Central memory CD8-positive, alpha-beta T cell (primary cell): Measurements from ENCODE around the gene SRPRA.

Experiments
- ATAC-seq: fragments of 150-1000 bp; cut with Tn5 transposase; replicated peaks from 2 replicates; pipeline ENCODE4 v1.10.0; 2022; ENCODE audit warnings: mild to moderate bottlenecking, moderate FRiP score, moderate number of reproducible peaks; ENCODE audit not compliant: poor library complexity, severe bottlenecking; ENCODE audit errors: extremely low read depth
- DNase-seq, 2 donors: peaks; one replicate each; pipeline ENCODE4 v3.0.0; 2021; ENCODE audit warnings: low spot score in 2 of 2
- H3K27ac Mint-ChIP-seq: one replicate; pipeline ENCODE4 v1.8.0; 2022; ENCODE audit warnings: low read depth, mild to moderate bottlenecking, moderate library complexity, mixed read lengths
- H3K27me3 Mint-ChIP-seq: one replicate; pipeline ENCODE4 v1.8.0; 2022; ENCODE audit warnings: mixed read lengths
- H3K36me3 Mint-ChIP-seq: one replicate; pipeline ENCODE4 v1.8.0; 2022; ENCODE audit warnings: mild to moderate bottlenecking, moderate library complexity, mixed read lengths; ENCODE audit not compliant: insufficient read depth
- H3K4me1 Mint-ChIP-seq: one replicate; pipeline ENCODE4 v1.8.0; 2022; ENCODE audit warnings: mixed read lengths
- H3K4me3 Mint-ChIP-seq: one replicate; pipeline ENCODE4 v1.8.0; 2022; ENCODE audit warnings: mild to moderate bottlenecking, moderate library complexity, mixed read lengths
- H3K9me3 Mint-ChIP-seq: one replicate; pipeline ENCODE4 v1.8.0; 2022; ENCODE audit warnings: mixed read lengths

Gene SRPRA

GRCh38 chr11:126253265-126253664 lies 15.4 kb downstream of the SRPRA start:
- H3K9me3 Mint-ChIP-seq, result no peaks in the 10 kb centered on the region
- no peak overlapping the region for H3K27ac Mint-ChIP-seq
- peaks cover 15% of the 10 kb centered on the region for H3K36me3 Mint-ChIP-seq

GRCh38 chr11:126246636-126247035 lies 22.1 kb downstream of the SRPRA start:
- Mint-ChIP-seq H3K27me3 (no peaks in the 10 kb centered on the region), H3K4me3 (no peak overlapping the region), H3K4me1 (no peaks in the 10 kb centered on the region), H3K36me3 (peaks cover 18% of the 10 kb centered on the region), H3K9me3 (no peaks in the 10 kb centered on the region), H3K27ac (no peak overlapping the region)
- no peak for DNase-seq
- no peak for ATAC-seq

More at GRCh38 chr11:126253265-126253664, 15.4 kb downstream of the SRPRA start:
- Mint-ChIP-seq H3K27me3 (no peaks in the 10 kb centered on the region), H3K4me3 (no peak overlapping the region), H3K4me1 (no peaks in the 10 kb centered on the region)
- DNase-seq (no peak), ATAC-seq (no peak)

- Mint-ChIP-seq H3K27ac (no peak overlapping the region), H3K9me3 (no peaks in the 10 kb centered on the region), H3K36me3 (peaks cover 14% of the 10 kb centered on the region), H3K27me3 (no peaks in the 10 kb centered on the region), H3K4me3 (no peak overlapping the region), H3K4me1 (no peaks in the 10 kb centered on the region)
- DNase-seq, result no peak
- no peak for ATAC-seq
Observed at GRCh38 chr11:126233391-126233790, 35.3 kb downstream of the SRPRA start.

- ATAC-seq, result no peak
Observed at GRCh38 chr11:126232683-126233082, 36.0 kb downstream of the SRPRA start.

GRCh38 chr11:126231725-126232459 lies 36.8 kb downstream of the SRPRA start:
- Mint-ChIP-seq H3K4me3 (no peak overlapping the region), H3K27ac (no peak overlapping the region), H3K4me1 (no peaks in the 10 kb centered on the region), H3K27me3 (no peaks in the 10 kb centered on the region), H3K9me3 (no peaks in the 10 kb centered on the region), H3K36me3 (peaks cover 11% of the 10 kb centered on the region)
- ATAC-seq, result no peak
- no peak for DNase-seq

More at GRCh38 chr11:126232683-126233082, 36.0 kb downstream of the SRPRA start:
- peaks cover 11% of the 10 kb centered on the region for H3K36me3 Mint-ChIP-seq
- no peak overlapping the region for H3K4me3 Mint-ChIP-seq
- no peaks in the 10 kb centered on the region for H3K4me1 Mint-ChIP-seq
- H3K9me3 Mint-ChIP-seq, result no peaks in the 10 kb centered on the region
- no peak overlapping the region for H3K27ac Mint-ChIP-seq
- no peaks in the 10 kb centered on the region for H3K27me3 Mint-ChIP-seq
- no peak for DNase-seq

- ATAC-seq (no peak), DNase-seq (no peak)
Observed at GRCh38 chr11:126229858-126230540, 38.7 kb downstream of the SRPRA start.

GRCh38 chr11:126226334-126227084 lies 42.2 kb downstream of the SRPRA start:
- no peak overlapping the region for H3K27ac Mint-ChIP-seq
- peaks cover 6% of the 10 kb centered on the region for H3K4me1 Mint-ChIP-seq

More at GRCh38 chr11:126229858-126230540, 38.7 kb downstream of the SRPRA start:
- H3K36me3 Mint-ChIP-seq, result peaks cover 4% of the 10 kb centered on the region
- H3K27ac Mint-ChIP-seq, result no peak overlapping the region
- H3K27me3 Mint-ChIP-seq, result no peaks in the 10 kb centered on the region
- H3K9me3 Mint-ChIP-seq, result no peaks in the 10 kb centered on the region
- H3K4me3 Mint-ChIP-seq, result no peak overlapping the region
- no peaks in the 10 kb centered on the region for H3K4me1 Mint-ChIP-seq

GRCh38 chr11:126225295-126225665 lies 43.4 kb downstream of the SRPRA start:
- Mint-ChIP-seq H3K27ac (no peak overlapping the region), H3K9me3 (no peaks in the 10 kb centered on the region), H3K27me3 (no peaks in the 10 kb centered on the region), H3K4me1 (peaks cover 8% of the 10 kb centered on the region), H3K36me3 (peaks cover 3% of the 10 kb centered on the region), H3K4me3 (no peak overlapping the region)
- ATAC-seq (no peak), DNase-seq (no peak)

More at GRCh38 chr11:126226334-126227084, 42.2 kb downstream of the SRPRA start:
- H3K36me3 Mint-ChIP-seq, result peaks cover 4% of the 10 kb centered on the region
- H3K27me3 Mint-ChIP-seq, result no peaks in the 10 kb centered on the region
- DNase-seq, result no peak
- no peak for ATAC-seq
- H3K4me3 Mint-ChIP-seq, result no peak overlapping the region
- no peaks in the 10 kb centered on the region for H3K9me3 Mint-ChIP-seq

GRCh38 chr11:126224647-126225294 lies 43.9 kb downstream of the SRPRA start:
- Mint-ChIP-seq H3K27me3 (no peaks in the 10 kb centered on the region), H3K9me3 (no peaks in the 10 kb centered on the region), H3K4me3 (no peak overlapping the region), H3K4me1 (peaks cover 11% of the 10 kb centered on the region), H3K36me3 (peaks cover 4% of the 10 kb centered on the region), H3K27ac (no peak overlapping the region)
- ATAC-seq, result no peak
- DNase-seq, result no peak

GRCh38 chr11:126219547-126219946 lies 49.1 kb downstream of the SRPRA start:
- peaks cover 27% of the 10 kb centered on the region for H3K4me1 Mint-ChIP-seq
- H3K27me3 Mint-ChIP-seq, result no peaks in the 10 kb centered on the region
- no peak for DNase-seq
- no peaks in the 10 kb centered on the region for H3K9me3 Mint-ChIP-seq
- peaks cover 4% of the 10 kb centered on the region for H3K36me3 Mint-ChIP-seq
- H3K4me3 Mint-ChIP-seq, result no peak overlapping the region
- no peak for ATAC-seq
- peak overlapping the region; percentile 41 for H3K27ac Mint-ChIP-seq

- Mint-ChIP-seq H3K27ac (no peak overlapping the region), H3K4me1 (peaks cover 36% of the 10 kb centered on the region), H3K36me3 (peaks cover 4% of the 10 kb centered on the region), H3K9me3 (no peaks in the 10 kb centered on the region), H3K27me3 (no peaks in the 10 kb centered on the region), H3K4me3 (no peak overlapping the region)
- DNase-seq (no peak), ATAC-seq (no peak)
Observed at GRCh38 chr11:126217491-126217890, 51.2 kb downstream of the SRPRA start.

GRCh38 chr11:126216526-126217305 lies 52.0 kb downstream of the SRPRA start:
- Mint-ChIP-seq H3K36me3 (peaks cover 6% of the 10 kb centered on the region), H3K4me1 (peaks cover 43% of the 10 kb centered on the region), H3K27ac (no peak overlapping the region), H3K4me3 (no peak overlapping the region), H3K9me3 (no peaks in the 10 kb centered on the region), H3K27me3 (no peaks in the 10 kb centered on the region)
- DNase-seq (no peak), ATAC-seq (no peak)
